HUES64 (cell line): ENCODE results near the gene FAM120B.
"Not testable (repeated sequence)": the region's sequence is repeated elsewhere in the genome, so short reads cannot be mapped to it uniquely, and the experiment has no call there.

ENCODE experiments used
- H3K27ac ChIP-seq: 2 replicates; pipeline ENCODE4 v1.7.0; 2013; ENCODE audit warnings: low read depth, low read length, inconsistent platforms
- H3K27me3 ChIP-seq: 2 replicates; pipeline ENCODE4 v1.6.1; 2013; ENCODE audit warnings: mild to moderate bottlenecking, low read length; ENCODE audit not compliant: insufficient read depth
- H3K36me3 ChIP-seq: 2 replicates; pipeline ENCODE4 v1.6.1; 2013; ENCODE audit warnings: mild to moderate bottlenecking, low read length; ENCODE audit not compliant: insufficient read depth
- H3K4me1 ChIP-seq: 2 replicates; pipeline ENCODE4 v1.6.1; 2013; ENCODE audit warnings: mild to moderate bottlenecking, low read length, moderate library complexity; ENCODE audit not compliant: insufficient read depth
- H3K4me3 ChIP-seq: 2 replicates; pipeline ENCODE4 v1.5.1; 2013; ENCODE audit warnings: mild to moderate bottlenecking, low read length, moderate library complexity
- H3K9ac ChIP-seq: 2 replicates; pipeline ENCODE4 v1.6.1; 2013; ENCODE audit warnings: mild to moderate bottlenecking, low read depth, low read length
- H3K9me3 ChIP-seq: 2 replicates; pipeline ENCODE4 v1.6.1; 2013; ENCODE audit warnings: low read depth, low read length; ENCODE audit not compliant: insufficient read depth
- WGBS: fragments of 150-250, 120-280 bp; methylation state at CpG from one replicate; pipeline ENCODE4 v1.1.7; 2013; ENCODE audit warnings: missing lambda C conversion rate; 5-methylcytosine and 5-hydroxymethylcytosine counted together

Gene FAM120B

DNA sequence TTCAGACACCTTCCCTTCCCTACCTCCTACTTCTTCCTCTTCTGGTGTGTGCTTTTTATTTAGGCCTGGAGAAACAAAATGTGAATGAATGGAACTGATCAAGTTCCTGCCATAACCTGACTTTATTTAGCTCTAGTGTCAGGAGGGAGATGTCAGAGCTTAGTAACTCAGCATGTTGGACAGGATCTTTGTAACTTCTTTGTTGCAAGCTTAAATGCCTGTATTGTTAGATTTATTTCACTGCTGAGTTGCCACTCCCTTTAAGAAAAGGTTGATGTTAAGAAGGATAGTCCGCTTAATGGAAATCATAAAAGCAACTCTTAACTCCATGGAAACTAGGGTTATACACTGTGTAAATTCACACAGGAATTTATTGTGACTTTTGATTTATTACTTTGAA is 2.2 kb downstream of the FAM120B start:
- Histone ChIP-seq H3K36me3 (0 out of 2 replicates have a peak, but pooled peaks cover 2% of the 10 kb centered on the region), H3K9me3 (peaks cover 12% of the 10 kb centered on the region), H3K4me3 (no peak overlapping the region), H3K4me1 (peaks cover 14% of the 10 kb centered on the region), H3K27ac (no peak overlapping the region), H3K27me3 (peaks cover 24% of the 10 kb centered on the region), H3K9ac (no peak overlapping the region)
- WGBS, result 78% methylated on average over 1 of the region's 1 CpG

DNA sequence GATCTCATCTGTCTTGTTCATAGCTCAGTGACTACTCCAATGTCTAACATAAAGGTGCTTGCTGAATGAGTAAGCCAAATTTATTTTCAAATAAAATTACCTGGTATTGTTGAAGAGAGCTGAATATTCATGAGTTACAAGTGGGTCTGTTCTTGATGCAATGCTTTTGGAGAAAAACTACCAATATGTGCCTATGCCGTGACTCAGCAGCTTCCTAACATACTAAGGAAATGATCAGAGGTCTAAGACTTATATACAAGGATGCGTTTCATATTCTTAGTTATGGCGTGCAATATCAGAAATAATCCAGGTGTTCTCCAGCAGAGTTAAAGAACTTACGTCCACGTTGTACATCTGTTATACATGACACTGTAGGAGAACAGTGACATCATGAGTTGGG is 5.1 kb downstream of the FAM120B start:
- Histone ChIP-seq H3K4me3 (no peak overlapping the region), H3K27ac (no peak overlapping the region), H3K9me3 (no peaks in the 10 kb centered on the region), H3K27me3 (peaks cover 11% of the 10 kb centered on the region), H3K36me3 (no peaks in the 10 kb centered on the region), H3K4me1 (peaks cover 12% of the 10 kb centered on the region), H3K9ac (no peak overlapping the region)
- WGBS, result 99% methylated on average over 5 of the region's 5 CpGs

DNA sequence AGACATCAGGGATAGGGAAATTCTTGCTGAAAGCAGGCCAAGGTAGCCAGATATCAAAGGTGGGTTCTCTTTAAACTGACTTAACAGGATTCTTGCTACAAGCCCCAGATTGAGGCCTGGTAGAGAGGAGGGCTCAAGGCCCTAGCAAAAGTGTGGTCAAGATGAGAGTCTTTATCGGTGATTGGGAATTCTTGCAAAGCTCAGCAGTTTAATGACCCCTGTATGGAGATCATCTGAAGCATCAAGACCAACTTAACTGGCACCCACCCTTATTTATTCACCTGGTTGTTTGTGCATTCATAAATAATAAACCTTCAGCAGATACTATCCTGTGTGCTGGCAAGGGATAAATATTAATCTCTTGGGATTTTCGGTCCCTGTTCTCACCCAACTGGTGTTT is 6.3 kb downstream of the FAM120B start:
- Histone ChIP-seq H3K27ac (no peak overlapping the region), H3K9me3 (no peaks in the 10 kb centered on the region), H3K4me3 (no peak overlapping the region), H3K4me1 (peaks cover 6% of the 10 kb centered on the region; the same call in 1 of the 2 replicates), H3K9ac (no peak overlapping the region), H3K36me3 (peaks cover 4% of the 10 kb centered on the region), H3K27me3 (no peaks in the 10 kb centered on the region)
- 100% methylated on average over 1 of the region's 2 CpGs for WGBS

DNA sequence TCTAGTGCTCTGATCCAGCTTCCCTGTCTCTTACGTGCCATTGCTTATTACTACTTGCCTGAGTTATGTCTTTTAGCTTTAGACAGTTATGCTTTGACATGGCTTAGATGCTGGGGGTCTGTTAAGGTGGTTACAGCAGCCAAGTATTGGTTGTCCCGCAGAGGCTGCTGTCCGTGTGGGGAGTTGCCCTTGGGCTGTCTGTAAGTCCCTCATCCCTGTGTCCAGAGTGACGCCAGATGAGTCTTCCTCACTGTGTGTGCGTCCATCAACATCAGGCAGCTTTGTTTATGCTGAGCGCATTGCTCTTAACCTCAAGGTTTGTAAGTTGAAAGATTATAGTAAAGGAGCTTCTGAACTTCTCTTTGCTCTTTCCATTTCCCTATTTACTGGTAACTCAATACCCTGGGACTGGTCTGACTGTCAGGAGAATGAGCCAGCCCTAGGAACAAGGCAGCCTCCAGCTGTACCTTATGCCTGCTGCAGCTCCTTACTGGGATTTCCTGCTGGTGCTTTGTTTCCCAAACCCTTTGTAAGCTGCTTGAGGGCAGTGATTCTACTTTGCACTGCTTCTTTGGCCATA is 7.2 kb downstream of the FAM120B start:
- no peak overlapping the region for H3K4me3 ChIP-seq
- no peaks in the 10 kb centered on the region for H3K9me3 ChIP-seq
- H3K36me3 ChIP-seq, result peaks cover 13% of the 10 kb centered on the region
- H3K27me3 ChIP-seq, result no peaks in the 10 kb centered on the region
- H3K4me1 ChIP-seq, result peaks cover 6% of the 10 kb centered on the region; the same call in 1 of the 2 replicates
- no peak overlapping the region for H3K9ac ChIP-seq
- H3K27ac ChIP-seq, result no peak overlapping the region
- WGBS, result 90% methylated on average over 6 of the region's 6 CpGs

DNA sequence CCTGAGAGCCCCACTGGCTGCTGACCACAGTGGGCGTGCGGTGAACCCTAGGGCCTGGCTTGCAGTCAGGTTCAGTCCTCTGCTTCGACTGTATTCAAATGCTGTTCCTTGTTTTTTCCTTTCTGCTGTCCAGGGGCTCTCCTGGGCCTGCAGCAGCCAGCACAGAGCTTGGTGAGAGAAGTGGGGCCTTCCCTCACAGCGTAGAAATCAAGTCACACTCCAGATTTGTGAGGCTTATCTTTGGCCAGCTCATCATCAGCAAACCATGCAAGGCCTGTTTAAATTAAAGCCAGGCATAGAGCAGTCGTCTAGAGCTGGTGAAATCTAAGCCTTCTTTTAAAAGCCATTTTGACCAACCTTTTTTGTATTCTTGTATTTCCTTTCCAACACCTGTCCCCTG is 8.4 kb downstream of the FAM120B start:
- Histone ChIP-seq H3K4me1 (peaks cover 6% of the 10 kb centered on the region; the same call in 1 of the 2 replicates), H3K9ac (no peak overlapping the region), H3K4me3 (no peak overlapping the region), H3K9me3 (no peaks in the 10 kb centered on the region), H3K27me3 (no peaks in the 10 kb centered on the region), H3K36me3 (peaks cover 20% of the 10 kb centered on the region), H3K27ac (no peak overlapping the region)
- 94% methylated on average over 5 of the region's 5 CpGs for WGBS

DNA sequence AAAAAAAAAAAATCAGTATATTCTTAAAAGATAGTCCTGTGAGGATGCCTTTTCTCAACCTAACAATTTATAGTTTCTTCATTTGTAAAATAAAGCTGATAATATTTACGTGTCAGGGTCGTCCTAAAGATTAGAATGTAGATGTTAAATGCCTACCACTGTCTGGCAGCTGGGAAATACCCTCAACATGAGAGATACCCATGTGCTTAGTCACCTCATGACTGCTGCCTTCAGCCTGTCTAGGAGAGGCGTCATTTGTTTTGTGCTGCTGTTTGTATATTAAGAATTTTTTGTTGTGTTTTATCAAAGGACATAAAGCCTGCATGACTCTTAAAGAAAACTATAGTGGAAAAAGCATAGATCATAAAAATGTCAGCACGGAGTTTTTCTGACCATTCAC is 9.5 kb downstream of the FAM120B start:
- Histone ChIP-seq H3K36me3 (peaks cover 21% of the 10 kb centered on the region), H3K27ac (no peak overlapping the region), H3K27me3 (no peaks in the 10 kb centered on the region), H3K4me3 (no peak overlapping the region), H3K9ac (no peak overlapping the region), H3K4me1 (peaks cover 6% of the 10 kb centered on the region; the same call in 1 of the 2 replicates), H3K9me3 (no peaks in the 10 kb centered on the region)
- WGBS, result 93% methylated on average over 4 of the region's 4 CpGs

DNA sequence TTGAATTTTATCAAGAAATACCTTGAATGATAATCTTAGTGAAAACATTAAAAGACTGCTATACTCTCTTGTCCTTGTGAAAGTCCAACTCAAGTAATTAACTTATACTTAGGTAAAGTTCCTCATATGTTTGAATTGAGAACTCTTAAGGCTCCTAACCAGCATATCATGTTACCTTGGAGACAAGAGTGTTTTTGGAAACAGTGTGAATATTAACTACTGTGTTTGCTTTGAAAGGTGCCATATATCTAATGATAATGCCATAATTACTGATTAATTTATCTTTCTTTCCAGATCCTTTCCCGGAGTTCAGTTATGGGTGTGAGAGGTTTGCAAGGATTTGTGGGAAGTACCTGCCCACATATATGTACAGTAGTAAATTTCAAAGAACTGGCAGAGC is 10.5 kb downstream of the FAM120B start:
- Histone ChIP-seq H3K9ac (no peak overlapping the region), H3K27me3 (no peaks in the 10 kb centered on the region), H3K4me1 (peaks cover 6% of the 10 kb centered on the region; the same call in 1 of the 2 replicates), H3K27ac (no peak overlapping the region), H3K9me3 (no peaks in the 10 kb centered on the region), H3K4me3 (no peak overlapping the region), H3K36me3 (peaks cover 25% of the 10 kb centered on the region)
- WGBS, result 100% methylated on average over 1 of the region's 1 CpG

DNA sequence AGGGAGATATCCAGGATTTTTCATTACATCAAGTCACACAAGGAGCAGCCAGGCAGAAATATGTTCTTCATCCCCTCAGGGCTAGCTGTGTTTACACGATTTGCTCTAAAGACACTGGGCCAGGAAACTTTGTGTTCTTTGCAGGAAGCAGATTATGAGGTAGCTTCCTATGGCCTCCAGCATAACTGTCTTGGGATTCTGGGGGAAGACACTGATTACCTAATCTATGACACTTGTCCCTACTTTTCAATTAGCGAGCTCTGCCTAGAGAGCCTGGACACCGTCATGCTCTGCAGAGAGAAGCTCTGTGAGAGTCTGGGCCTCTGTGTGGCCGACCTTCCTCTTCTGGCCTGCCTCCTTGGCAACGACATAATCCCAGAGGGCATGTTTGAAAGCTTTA is 11.2 kb downstream of the FAM120B start:
- H3K9me3 ChIP-seq, result no peaks in the 10 kb centered on the region
- no peaks in the 10 kb centered on the region for H3K27me3 ChIP-seq
- H3K4me3 ChIP-seq, result no peak overlapping the region
- peaks cover 6% of the 10 kb centered on the region; the same call in 1 of the 2 replicates for H3K4me1 ChIP-seq
- no peak overlapping the region for H3K9ac ChIP-seq
- WGBS, result 93% methylated on average over 5 of the region's 5 CpGs
- H3K36me3 ChIP-seq, result peaks cover 25% of the 10 kb centered on the region
- no peak overlapping the region for H3K27ac ChIP-seq

DNA sequence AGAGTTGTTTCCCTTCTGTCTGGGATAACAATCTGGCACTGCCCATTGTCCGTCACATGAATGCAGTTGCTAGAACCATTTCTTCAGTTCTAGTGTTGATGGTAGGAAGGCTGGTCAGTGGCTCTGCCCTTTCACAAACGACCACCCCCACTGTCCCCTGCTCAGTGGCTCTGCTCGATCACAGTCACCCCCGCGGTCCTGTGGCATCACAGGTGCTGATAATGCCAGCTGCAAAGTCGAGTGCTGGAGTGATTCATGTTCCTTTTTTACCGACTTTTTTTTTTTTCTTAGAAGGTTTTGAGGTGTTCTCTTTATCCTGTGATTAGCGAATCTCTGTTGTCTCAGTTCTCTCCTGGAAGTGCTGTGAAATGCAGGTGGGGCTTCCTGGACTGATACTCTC is 22.8 kb downstream of the FAM120B start:
- no peaks in the 10 kb centered on the region for H3K9me3 ChIP-seq
- no peak overlapping the region for H3K4me3 ChIP-seq
- WGBS, result 92% methylated on average over 8 of the region's 8 CpGs
- H3K27ac ChIP-seq, result no peak overlapping the region
- no peaks in the 10 kb centered on the region for H3K4me1 ChIP-seq
- no peak overlapping the region for H3K9ac ChIP-seq
- H3K27me3 ChIP-seq, result no peaks in the 10 kb centered on the region
- H3K36me3 ChIP-seq, result peaks cover 39% of the 10 kb centered on the region

DNA sequence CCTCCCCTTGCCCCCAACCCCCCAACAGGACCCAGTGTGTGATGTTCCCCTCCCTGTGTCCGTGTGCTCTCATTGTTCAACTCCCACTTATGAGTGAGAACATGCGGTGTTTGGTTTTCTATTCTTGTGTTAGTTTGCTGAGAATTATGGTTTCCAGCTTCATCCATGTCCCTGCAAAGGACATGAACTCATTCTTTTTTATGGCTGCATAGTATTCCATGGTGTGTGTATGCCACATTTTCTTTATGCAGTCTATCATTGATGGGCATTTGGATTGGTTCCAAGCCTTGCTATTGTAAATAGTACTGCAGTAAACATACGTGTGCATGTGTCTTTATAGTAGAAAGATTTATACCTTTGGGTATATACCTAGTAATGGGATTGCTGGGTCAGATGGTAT is 28.6 kb downstream of the FAM120B start:
- H3K4me1 ChIP-seq, H3K9ac ChIP-seq, H3K4me3 ChIP-seq, H3K9me3 ChIP-seq, H3K27ac ChIP-seq, H3K27me3 ChIP-seq: not testable (repeated sequence)
- H3K36me3 ChIP-seq, result peaks cover 24% of the 10 kb centered on the region
- WGBS, result 83% methylated on average over 2 of the region's 3 CpGs

DNA sequence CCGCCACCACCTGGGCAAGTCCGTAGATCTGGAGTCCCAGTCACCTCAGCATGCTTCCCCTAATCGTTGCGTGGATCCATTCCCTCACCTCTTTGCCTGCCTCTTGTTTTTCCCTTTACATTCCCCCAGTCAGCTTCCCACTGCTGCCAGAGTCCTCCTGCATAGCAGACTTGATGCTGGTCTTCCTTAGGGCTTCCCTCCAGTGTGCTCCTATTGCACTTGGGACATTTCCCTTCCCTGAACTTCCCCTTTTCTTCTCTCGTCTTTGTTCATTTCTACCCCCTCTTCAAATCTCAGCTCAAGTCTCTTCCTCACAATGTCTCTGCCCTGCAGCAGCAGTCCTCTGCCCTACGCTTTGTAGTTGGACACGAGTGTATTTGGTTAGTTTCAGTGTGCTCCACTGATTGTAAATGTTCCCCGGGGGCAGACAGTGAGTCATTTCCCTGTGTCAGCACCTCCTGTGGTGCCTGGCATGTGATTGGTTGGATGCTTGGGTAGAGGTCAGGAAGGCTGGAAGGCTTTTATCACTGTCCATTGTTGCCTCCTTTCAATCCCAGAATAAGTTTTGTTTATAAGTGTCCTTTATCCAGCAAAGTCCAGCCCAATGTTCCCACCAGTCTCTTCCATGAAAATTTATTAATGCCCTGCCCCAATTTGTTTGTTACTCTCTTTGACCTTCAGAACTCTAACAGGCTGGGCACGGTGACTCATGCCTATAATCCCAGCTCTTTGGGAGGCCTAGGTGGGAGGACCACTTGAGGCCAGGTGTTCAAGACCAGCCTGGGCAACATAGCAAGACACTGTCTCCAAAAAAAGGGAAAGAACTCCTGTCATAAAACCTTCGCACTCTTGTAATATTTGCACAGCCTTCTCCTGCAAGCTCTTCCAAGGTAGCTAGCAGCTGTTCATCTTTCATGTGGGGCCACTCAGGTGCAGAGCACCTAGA is 38.3 kb downstream of the FAM120B start:
- Histone ChIP-seq H3K9ac (no peak overlapping the region), H3K9me3 (no peaks in the 10 kb centered on the region), H3K4me1 (peaks cover 5% of the 10 kb centered on the region; the same call in 1 of the 2 replicates), H3K4me3 (no peak overlapping the region), H3K27ac (peak overlapping the region; percentile 11), H3K36me3 (peaks cover 13% of the 10 kb centered on the region), H3K27me3 (no peaks in the 10 kb centered on the region)
- WGBS, result 78% methylated on average over 10 of the region's 10 CpGs
